CD4-positive, alpha-beta T cell treated with Interferon gamma for 1 hour (primary cell): Measurements from ENCODE around the gene GYPB.
"Not testable (repeated sequence)": the region's sequence is repeated elsewhere in the genome, so short reads cannot be mapped to it uniquely, and the experiment has no call there.

Experiments used
- DNase-seq: peaks from one replicate; pipeline ENCODE4 v3.0.0-alpha.2; 2020

The GYPB gene

GRCh38 chr4:144008602-144009001, 10.6 kb downstream of the GYPB start:
- not testable (repeated sequence) for DNase-seq

- DNase-seq: not testable (repeated sequence)
Observed at GRCh38 chr4:144007960-144008359, 11.2 kb downstream of the GYPB start.

GRCh38 chr4:144006200-144006803, 12.9 kb downstream of the GYPB start:
- not testable (repeated sequence) for DNase-seq

GRCh38 chr4:144005558-144005953, 13.6 kb downstream of the GYPB start:
- not testable (repeated sequence) for DNase-seq

GRCh38 chr4:144004868-144005557, 14.2 kb downstream of the GYPB start:
- not testable (repeated sequence) for DNase-seq

GRCh38 chr4:144003890-144004265, 15.3 kb downstream of the GYPB start:
- DNase-seq: not testable (repeated sequence)

- not testable (repeated sequence) for DNase-seq
Observed at GRCh38 chr4:144003205-144003889, 15.8 kb downstream of the GYPB start.

- not testable (repeated sequence) for DNase-seq
Observed at GRCh38 chr4:144000331-144000995, 18.7 kb downstream of the GYPB start.

GRCh38 chr4:143996193-143996592, 23.0 kb downstream of the GYPB start:
- not testable (repeated sequence) for DNase-seq

GRCh38 chr4:143991761-143992160, 27.4 kb downstream of the GYPB start:
- not testable (repeated sequence) for DNase-seq

- DNase-seq: not testable (repeated sequence)
Observed at GRCh38 chr4:143990717-143991116, 28.5 kb downstream of the GYPB start.

- DNase-seq: no peak
Observed at GRCh38 chr4:143986180-143986579, 33.0 kb downstream of the GYPB start.

GRCh38 chr4:143980776-143981175, 38.4 kb downstream of the GYPB start:
- not testable (repeated sequence) for DNase-seq

GRCh38 chr4:143975527-143975926, 43.7 kb downstream of the GYPB start:
- not testable (repeated sequence) for DNase-seq

GRCh38 chr4:143974021-143974420, 45.2 kb downstream of the GYPB start:
- DNase-seq: not testable (repeated sequence)

GRCh38 chr4:143961075-143961474, 58.1 kb downstream of the GYPB start:
- no peak for DNase-seq

GRCh38 chr4:143955306-143955705, 63.9 kb downstream of the GYPB start:
- DNase-seq: not testable (repeated sequence)

GRCh38 chr4:143951458-143951972, 67.7 kb downstream of the GYPB start:
- not testable (repeated sequence) for DNase-seq

GRCh38 chr4:143950967-143951366, 68.2 kb downstream of the GYPB start:
- not testable (repeated sequence) for DNase-seq

GRCh38 chr4:143950185-143950584, 69.0 kb downstream of the GYPB start:
- not testable (repeated sequence) for DNase-seq

- not testable (repeated sequence) for DNase-seq
Observed at GRCh38 chr4:143947493-143947892, 71.7 kb downstream of the GYPB start.
